ENCODE results near the gene MYRIP. TPM values are rescaled to one million over a fixed set of nuclear protein-coding genes. Genes with fewer than 3 reads are reported as not detected.

The MYRIP gene
- total and polyA plus RNA-seq, 12 donors = 0.45 to 2.7 (median 1.3) TPM

DNA sequence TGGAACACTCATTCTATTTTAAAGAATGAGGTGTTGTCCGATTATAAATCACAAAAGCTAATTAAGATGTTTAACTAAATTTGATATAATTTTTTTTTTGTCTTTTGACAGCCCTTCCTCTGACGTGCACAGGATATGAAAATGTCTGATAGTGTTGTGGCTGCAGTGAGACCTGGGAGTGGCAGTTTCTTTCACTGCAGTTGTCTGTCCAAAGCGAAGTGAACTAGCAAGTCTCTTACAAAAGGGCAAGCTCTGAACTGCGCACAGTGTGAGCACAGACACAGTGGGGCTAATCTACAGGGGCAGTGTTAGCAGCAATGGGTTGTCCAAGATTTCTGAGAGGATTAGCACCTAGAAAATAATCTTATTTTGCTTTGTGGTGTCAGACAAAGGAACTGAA is 29.1 kb upstream of the MYRIP start:
- no peak for DNase-seq
- Histone ChIP-seq H3K27ac (no peak overlapping the region), H3K36me3 (no peaks in the 10 kb centered on the region), H3K4me3 (no peak overlapping the region), H3K27me3 (no peaks in the 10 kb centered on the region), H3K9me3 (peaks cover 0 to 3% (median 0%) of the 10 kb centered on the region in 11 donors), H3K4me1 (peaks cover 0 to 6% (median 0%) of the 10 kb centered on the region in 9 donors)
- TF ChIP-seq, protein P1, sequence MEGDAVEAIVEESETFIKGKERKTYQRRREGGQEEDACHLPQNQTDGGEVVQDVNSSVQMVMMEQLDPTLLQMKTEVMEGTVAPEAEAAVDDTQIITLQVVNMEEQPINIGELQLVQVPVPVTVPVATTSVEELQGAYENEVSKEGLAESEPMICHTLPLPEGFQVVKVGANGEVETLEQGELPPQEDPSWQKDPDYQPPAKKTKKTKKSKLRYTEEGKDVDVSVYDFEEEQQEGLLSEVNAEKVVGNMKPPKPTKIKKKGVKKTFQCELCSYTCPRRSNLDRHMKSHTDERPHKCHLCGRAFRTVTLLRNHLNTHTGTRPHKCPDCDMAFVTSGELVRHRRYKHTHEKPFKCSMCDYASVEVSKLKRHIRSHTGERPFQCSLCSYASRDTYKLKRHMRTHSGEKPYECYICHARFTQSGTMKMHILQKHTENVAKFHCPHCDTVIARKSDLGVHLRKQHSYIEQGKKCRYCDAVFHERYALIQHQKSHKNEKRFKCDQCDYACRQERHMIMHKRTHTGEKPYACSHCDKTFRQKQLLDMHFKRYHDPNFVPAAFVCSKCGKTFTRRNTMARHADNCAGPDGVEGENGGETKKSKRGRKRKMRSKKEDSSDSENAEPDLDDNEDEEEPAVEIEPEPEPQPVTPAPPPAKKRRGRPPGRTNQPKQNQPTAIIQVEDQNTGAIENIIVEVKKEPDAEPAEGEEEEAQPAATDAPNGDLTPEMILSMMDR (IDR thresholded peaks at IDR 0.05) = no peak
- intact Hi-C loops (cut with DNase I) = no loop called here
- 58 to 65% methylated on average over 4 of the region's 4 CpGs for WGBS, 2 donors
- no peak for ATAC-seq

DNA sequence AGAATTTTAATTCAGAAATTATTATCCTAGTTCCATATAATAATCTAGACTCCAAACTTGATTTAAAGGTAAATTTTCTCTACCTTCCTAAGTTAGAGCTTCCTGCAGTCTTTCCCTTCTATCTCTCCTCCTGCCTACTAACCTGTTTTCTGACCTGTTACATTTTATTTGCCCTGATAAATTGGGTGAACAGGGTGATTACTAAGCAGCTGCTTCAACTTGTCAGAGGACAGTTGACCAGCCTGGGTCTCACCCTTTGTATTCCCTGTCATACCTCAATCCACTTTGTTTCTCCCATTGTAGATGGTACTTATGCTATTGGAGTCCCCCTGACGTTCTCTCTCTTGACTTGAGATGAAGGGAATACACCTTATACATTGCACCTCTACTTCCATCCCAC is 28.4 kb upstream of the MYRIP start:
- TF ChIP-seq, protein P1 (IDR thresholded peaks at IDR 0.05) = no peak
- intact Hi-C loops (cut with DNase I) = no loop called here
- Histone ChIP-seq H3K4me1 (peaks cover 0 to 6% (median 0%) of the 10 kb centered on the region in 9 donors), H3K36me3 (no peaks in the 10 kb centered on the region), H3K4me3 (no peak overlapping the region), H3K27me3 (no peaks in the 10 kb centered on the region), H3K27ac (no peak overlapping the region), H3K9me3 (peaks cover 0 to 3% (median 0%) of the 10 kb centered on the region in 11 donors)
- WGBS, 2 donors = 58 to 72% methylated on average over 1 of the region's 1 CpG
- DNase-seq (no peak), ATAC-seq (no peak)

DNA sequence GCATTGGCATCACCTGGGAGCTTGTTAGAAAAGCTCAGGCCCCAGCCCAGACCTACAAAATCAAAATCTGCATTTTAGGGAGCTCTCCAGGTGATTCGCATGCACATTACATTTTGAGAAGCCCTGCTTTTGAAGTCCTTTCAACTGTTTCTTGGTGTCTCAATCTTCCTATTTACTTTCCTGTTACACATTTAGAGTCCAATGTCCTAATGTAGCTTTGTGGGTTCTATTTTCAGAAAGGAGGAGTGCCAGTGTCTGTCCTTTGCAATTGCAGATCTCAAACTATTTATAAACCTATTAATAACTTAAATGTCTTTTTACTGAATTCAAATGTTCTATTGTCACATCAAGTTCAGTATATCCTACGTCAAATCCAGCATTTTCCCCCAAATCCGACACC is 27.8 kb upstream of the MYRIP start:
- peaks cover 0 to 6% (median 0%) of the 10 kb centered on the region in 9 donors for H3K4me1 ChIP-seq
- ATAC-seq (no peak), DNase-seq (no peak)
- no peaks in the 10 kb centered on the region for H3K36me3 ChIP-seq
- H3K27ac ChIP-seq = no peak overlapping the region
- TF ChIP-seq, protein P1 (IDR thresholded peaks at IDR 0.05) = no peak
- H3K4me3 ChIP-seq = no peak overlapping the region
- H3K27me3 ChIP-seq = no peaks in the 10 kb centered on the region
- WGBS, 2 donors = 56 to 93% methylated on average over 3 of the region's 3 CpGs
- intact Hi-C loops (cut with DNase I) = no loop called here
- peaks cover 0 to 3% (median 0%) of the 10 kb centered on the region in 11 donors for H3K9me3 ChIP-seq

DNA sequence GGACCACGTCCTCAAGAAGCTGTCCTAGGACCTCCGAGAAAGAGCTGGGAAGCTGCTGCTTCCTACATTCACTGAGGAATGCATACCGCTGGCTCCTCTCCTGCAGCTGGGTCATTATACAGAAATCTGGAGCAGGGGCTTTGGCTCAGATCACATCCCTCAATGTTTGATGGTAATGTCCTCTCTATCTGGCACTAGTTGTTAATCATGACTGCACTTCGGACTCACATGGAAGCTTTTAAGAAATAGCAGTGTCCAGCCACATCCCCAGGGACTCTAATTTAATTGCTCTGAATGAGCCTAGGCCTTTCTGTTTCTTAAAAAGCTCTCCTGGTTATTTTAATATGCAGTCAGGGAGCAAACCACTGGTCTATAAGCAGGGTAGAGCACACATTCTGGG is 25.7 kb upstream of the MYRIP start:
- intact Hi-C loops (cut with DNase I) = loop anchor here in 1 of 10 donors (2.0 kb wide), 1 partner anchor 59 kb away; no protein-coding TSS in a partner anchor
- Histone ChIP-seq H3K27me3 (no peaks in the 10 kb centered on the region), H3K9me3 (no peaks in the 10 kb centered on the region), H3K36me3 (no peaks in the 10 kb centered on the region), H3K4me3 (no peak overlapping the region), H3K27ac (no peak overlapping the region), H3K4me1 (peaks cover 0 to 6% (median 0%) of the 10 kb centered on the region in 9 donors)
- DNase-seq (no peak), ATAC-seq (no peak)
- 41 to 51% methylated on average over 4 of the region's 4 CpGs for WGBS, 2 donors
- TF ChIP-seq, protein P1 (IDR thresholded peaks at IDR 0.05) = no peak

All from heart right ventricle (tissue), 16 donors.